ENCODE results near the gene CEACAM5.
"Not testable (repeated sequence)": the region's sequence is repeated elsewhere in the genome, so short reads cannot be mapped to it uniquely, and the experiment has no call there.

Gene CEACAM5

DNA sequence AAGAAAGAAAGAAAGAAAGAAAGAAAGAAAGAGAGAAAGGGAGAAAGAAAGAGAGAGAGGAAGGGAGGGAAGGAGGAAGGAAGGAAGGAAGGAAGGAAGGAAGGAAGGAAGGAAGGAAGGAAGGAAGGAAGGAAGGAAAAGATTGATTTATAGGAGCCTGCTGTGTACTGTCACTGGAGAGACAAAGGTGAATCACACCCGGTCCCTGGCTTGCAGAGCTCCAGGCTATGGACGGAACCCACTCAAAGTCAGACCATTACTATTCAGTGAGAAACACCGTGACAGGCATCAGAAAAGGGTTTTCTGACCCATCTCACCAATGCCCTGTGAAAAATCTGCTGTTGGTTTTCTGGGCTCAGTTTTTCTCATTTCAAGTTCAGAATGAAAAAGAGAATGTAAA, 39.6 kb downstream of the CEACAM5 start:
- no peak overlapping the region for H3K27ac Mint-ChIP-seq
- H3K9me3 Mint-ChIP-seq, result peaks cover 56% of the 10 kb centered on the region
- H3K27me3 Mint-ChIP-seq (ENCODE audit: low read depth, poor library complexity), result peaks cover 36% of the 10 kb centered on the region
- H3K36me3 Mint-ChIP-seq (ENCODE audit: low read depth), result no peaks in the 10 kb centered on the region
- H3K4me3 Mint-ChIP-seq, result no peak overlapping the region
- no peaks in the 10 kb centered on the region for H3K4me1 Mint-ChIP-seq
- TF ChIP-seq, protein P1, sequence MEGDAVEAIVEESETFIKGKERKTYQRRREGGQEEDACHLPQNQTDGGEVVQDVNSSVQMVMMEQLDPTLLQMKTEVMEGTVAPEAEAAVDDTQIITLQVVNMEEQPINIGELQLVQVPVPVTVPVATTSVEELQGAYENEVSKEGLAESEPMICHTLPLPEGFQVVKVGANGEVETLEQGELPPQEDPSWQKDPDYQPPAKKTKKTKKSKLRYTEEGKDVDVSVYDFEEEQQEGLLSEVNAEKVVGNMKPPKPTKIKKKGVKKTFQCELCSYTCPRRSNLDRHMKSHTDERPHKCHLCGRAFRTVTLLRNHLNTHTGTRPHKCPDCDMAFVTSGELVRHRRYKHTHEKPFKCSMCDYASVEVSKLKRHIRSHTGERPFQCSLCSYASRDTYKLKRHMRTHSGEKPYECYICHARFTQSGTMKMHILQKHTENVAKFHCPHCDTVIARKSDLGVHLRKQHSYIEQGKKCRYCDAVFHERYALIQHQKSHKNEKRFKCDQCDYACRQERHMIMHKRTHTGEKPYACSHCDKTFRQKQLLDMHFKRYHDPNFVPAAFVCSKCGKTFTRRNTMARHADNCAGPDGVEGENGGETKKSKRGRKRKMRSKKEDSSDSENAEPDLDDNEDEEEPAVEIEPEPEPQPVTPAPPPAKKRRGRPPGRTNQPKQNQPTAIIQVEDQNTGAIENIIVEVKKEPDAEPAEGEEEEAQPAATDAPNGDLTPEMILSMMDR (IDR thresholded peaks at IDR 0.05), result no peak
- no peak for DNase-seq

DNA sequence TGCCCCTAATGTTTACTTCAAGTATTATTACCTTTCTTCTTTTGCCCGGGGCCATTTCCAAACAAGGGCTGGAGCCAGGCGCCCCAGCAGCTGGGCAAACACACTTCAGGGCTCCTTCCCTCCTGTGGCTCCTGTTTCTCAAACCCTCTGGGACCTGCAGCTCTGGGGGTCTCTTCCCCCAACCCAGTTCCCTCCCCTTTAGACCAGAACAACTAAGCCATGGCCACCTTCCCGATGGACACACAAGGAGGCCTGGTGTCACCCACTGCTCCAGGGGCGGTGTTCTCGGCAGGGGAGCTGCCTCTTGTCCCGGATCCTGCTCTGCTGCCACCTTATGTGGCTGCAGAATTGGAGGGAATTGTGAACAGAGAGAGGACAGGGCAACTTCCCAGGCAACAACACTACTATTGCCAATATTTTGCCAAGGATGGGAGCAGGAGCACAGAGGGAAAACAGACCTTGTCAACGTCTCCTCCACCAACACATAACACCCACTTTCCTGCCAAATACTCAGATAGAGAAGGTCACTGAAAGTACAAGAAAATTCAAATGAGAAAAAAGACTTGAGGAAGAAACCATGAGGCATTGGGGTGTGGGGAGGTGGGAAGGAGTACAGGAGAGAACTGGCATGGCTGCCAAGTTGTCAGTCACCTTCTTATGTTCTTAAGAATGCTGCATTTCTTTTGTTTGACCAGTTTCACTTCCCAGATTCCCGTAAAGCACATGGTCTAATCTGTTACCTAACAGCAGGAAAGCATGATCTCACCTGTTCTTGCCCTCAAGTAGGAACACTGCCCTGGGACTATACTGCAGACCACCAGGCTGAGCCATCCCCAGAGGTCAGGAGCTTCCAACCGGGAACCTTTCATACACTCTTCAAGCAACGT, 42.1 kb downstream of the CEACAM5 start:
- H3K4me1 Mint-ChIP-seq; H3K36me3 Mint-ChIP-seq (ENCODE audit: low read depth); H3K27ac Mint-ChIP-seq; H3K4me3 Mint-ChIP-seq; DNase-seq: not testable (repeated sequence)
- Mint-ChIP-seq H3K9me3 (peaks cover 54% of the 10 kb centered on the region), H3K27me3 (ENCODE audit: low read depth, poor library complexity) (peaks cover 35% of the 10 kb centered on the region)

DNA sequence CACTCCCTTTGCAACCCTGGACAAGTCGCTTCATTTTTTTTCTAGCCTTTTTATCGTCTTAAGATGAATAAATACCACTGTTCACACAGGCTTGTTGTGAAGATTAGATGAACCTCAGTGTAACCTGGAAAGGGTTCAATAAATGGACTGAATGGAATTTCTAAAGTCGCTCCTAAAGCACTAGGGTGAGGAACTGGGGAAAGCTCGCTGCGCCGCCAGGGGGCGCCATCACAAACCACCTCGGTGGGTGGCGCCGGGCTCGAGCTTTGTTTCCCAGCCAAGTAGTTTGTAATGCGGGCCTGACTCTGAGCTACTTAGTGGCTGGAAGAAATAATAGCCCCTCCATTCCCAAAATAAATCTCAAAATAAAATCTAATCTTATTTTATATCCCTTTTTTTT, 44.7 kb downstream of the CEACAM5 start:
- TF ChIP-seq, protein P1 (IDR thresholded peaks at IDR 0.05), result peak; percentile 45
- Mint-ChIP-seq H3K27me3 (ENCODE audit: low read depth, poor library complexity) (peaks cover 21% of the 10 kb centered on the region), H3K4me3 (no peak overlapping the region), H3K4me1 (no peaks in the 10 kb centered on the region), H3K36me3 (ENCODE audit: low read depth) (no peaks in the 10 kb centered on the region), H3K27ac (no peak overlapping the region), H3K9me3 (peaks cover 54% of the 10 kb centered on the region)
- DNase-seq, result peak; percentile 36

DNA sequence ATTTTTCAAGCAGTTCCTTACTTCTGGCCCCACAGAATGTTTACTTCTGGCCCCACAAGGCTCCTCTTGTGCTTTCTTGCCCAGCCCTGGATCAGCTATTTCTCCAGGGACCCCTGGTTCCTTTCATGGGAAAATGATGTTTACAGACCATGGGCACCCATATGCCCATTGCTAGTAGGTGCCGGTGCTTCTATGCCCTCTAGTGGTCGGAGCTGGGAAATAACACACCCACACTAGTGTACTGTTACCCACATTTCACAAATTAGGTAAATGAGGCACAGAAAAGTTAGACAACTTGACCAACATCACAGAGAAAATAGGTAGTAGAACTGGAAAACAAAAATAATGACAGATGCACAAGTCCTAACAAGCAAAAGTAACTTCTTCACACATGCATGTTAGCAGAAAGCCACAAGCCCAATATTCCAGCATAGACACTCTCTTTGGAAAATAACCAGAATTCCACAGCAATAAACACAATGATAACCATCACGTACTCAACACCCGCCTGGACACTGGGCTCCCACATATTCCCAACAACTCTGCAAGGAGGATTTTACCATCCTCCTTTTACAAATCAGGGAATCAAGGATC, 45.6 kb downstream of the CEACAM5 start:
- H3K36me3 Mint-ChIP-seq (ENCODE audit: low read depth), result no peaks in the 10 kb centered on the region
- H3K9me3 Mint-ChIP-seq, result peaks cover 54% of the 10 kb centered on the region
- DNase-seq, result peak; percentile 47
- H3K4me1 Mint-ChIP-seq, result no peaks in the 10 kb centered on the region
- peaks cover 16% of the 10 kb centered on the region for H3K27me3 Mint-ChIP-seq (ENCODE audit: low read depth, poor library complexity)
- H3K4me3 Mint-ChIP-seq, result no peak overlapping the region
- H3K27ac Mint-ChIP-seq, result no peak overlapping the region
- TF ChIP-seq, protein P1 (IDR thresholded peaks at IDR 0.05), result peak; percentile 45

DNA sequence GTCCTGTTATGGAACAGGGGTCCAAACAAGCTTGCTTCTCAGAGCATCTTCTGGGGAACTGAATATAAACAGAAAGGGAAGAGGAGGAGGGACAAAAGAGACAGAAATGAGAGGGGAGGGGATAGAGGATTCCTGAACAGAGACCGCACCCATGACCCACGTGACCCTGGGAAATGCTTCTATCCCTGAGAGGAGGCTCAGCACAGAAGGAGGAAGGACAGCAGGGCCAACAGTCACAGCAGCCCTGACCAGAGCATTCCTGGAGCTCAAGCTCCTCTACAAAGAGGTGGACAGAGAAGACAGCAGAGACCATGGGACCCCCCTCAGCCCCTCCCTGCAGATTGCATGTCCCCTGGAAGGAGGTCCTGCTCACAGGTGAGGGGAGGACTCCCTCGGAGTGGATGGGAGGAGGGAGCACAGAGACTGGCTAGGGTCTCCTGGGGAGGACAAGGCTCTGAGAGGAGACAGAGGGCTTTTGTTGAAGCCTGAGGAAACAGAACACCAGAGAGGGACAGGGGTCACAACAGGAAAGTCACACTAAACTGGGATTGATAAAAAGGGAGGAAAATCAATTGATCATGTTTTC, 47.0 kb downstream of the CEACAM5 start, which contains the start of gene CEACAM6:
Gene CEACAM6, plus strand, starts transcription at position 203 of the 586 bp plus-strand sequence. Its CDS starts 109 bp downstream, at position 312.
- no peaks in the 10 kb centered on the region for H3K36me3 Mint-ChIP-seq (ENCODE audit: low read depth)
- DNase-seq, result no peak
- H3K4me3 Mint-ChIP-seq, result no peak within 1 kb of the TSS
- peaks cover 66% of the 10 kb centered on the region for H3K9me3 Mint-ChIP-seq
- TF ChIP-seq, protein P1 (IDR thresholded peaks at IDR 0.05), result no peak
- no peak within 1 kb of the TSS for H3K27ac Mint-ChIP-seq
- no peaks in the 10 kb centered on the region for H3K4me1 Mint-ChIP-seq
- peaks cover 22% of the 10 kb centered on the region for H3K27me3 Mint-ChIP-seq (ENCODE audit: low read depth, poor library complexity)

DNA sequence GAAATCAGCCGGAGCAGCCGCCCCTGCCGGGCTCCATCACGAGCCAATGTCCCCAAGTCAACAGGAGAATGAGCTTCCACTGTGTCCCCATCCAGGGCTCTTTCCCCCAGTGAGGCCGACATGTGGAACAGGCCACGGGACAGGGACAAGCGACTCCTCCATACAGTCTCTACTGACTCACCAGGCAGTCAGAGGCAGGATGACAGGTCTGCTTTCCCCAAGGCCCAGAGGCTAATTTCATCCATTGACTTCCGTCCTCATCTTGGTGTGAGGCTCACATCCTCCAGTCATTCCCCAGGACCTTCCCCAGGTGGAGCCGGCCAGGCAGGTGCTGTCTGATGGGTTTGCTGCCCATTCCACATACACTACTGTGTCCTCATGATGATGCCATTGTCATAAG, 50.4 kb downstream of the CEACAM5 start:
- no peak for DNase-seq
- Mint-ChIP-seq H3K9me3 (peaks cover 75% of the 10 kb centered on the region), H3K36me3 (ENCODE audit: low read depth) (no peaks in the 10 kb centered on the region), H3K27ac (no peak overlapping the region), H3K4me1 (no peaks in the 10 kb centered on the region), H3K4me3 (no peak overlapping the region), H3K27me3 (ENCODE audit: low read depth, poor library complexity) (peaks cover 16% of the 10 kb centered on the region)
- TF ChIP-seq, protein P1 (IDR thresholded peaks at IDR 0.05), result no peak
